IMR-90 (cell line): Measurements from ENCODE around the gene VRK2. TPM values are rescaled to one million over a fixed set of nuclear protein-coding genes. Genes with fewer than 3 reads are reported as not detected.

Source experiments
- ATAC-seq: fragments of 200-7000 bp; cut with Tn5 transposase; 2 replicates; pipeline ENCODE4 v1.9.1; 2020; ENCODE audit warnings: low read depth, mild to moderate bottlenecking, moderate library complexity
- BruUV-seq: library from RNA; stranded (reverse); fragments of 400-500 nt; replicated peaks from 2 replicates; lab custom pipeline; 2021; lab: Mats Ljungman, UMichigan
- CTCF ChIA-PET: fragments of 300-600 bp; formaldehyde crosslinking; extraction: SDS; loops from one replicate; lab custom pipeline; 2021; ENCODE audit warnings: antibody characterized with exemption; lab: Yijun Ruan, JAX
- POLR2A ChIA-PET: fragments of 300-600 bp; sonication (Branson Sonifier 250); formaldehyde crosslinking; loops from one replicate; lab custom pipeline; 2022; ENCODE audit warnings: antibody characterized with exemption; ENCODE audit not compliant: unreplicated experiment; lab: Charles Lee
- DNase-seq: peaks from one replicate; pipeline ENCODE4 v3.0.0; 2013
- H2AFZ ChIP-seq: replicated peaks from 2 replicates; pipeline ENCODE3; 2013; ENCODE audit warnings: low read length, mild to moderate bottlenecking; ENCODE audit not compliant: poor library complexity
- H2AK5ac ChIP-seq: 2 replicates; pipeline ENCODE4 v1.6.1; 2013; ENCODE audit warnings: low read depth, low read length, inconsistent platforms
- H2AK9ac ChIP-seq: replicated peaks from 2 replicates; pipeline ENCODE3; 2013; ENCODE audit warnings: mild to moderate bottlenecking, low read depth, low read length, moderate library complexity; ENCODE audit not compliant: poor library complexity
- H2BK120ac ChIP-seq: 2 replicates; pipeline ENCODE4 v1.6.1; 2013; ENCODE audit warnings: low read depth, low read length, inconsistent platforms
- H2BK15ac ChIP-seq: 3 replicates; pipeline ENCODE4 v1.6.1; 2013; ENCODE audit warnings: low read depth, low read length, inconsistent platforms
- H2BK20ac ChIP-seq: 2 replicates; pipeline ENCODE4 v1.6.1; 2013; ENCODE audit warnings: low read depth, mild to moderate bottlenecking, inconsistent platforms, low read length, moderate library complexity
- H2BK5ac ChIP-seq: 2 replicates; pipeline ENCODE4 v1.6.1; 2013; ENCODE audit warnings: mild to moderate bottlenecking, low read depth, low read length, inconsistent platforms; ENCODE audit not compliant: poor library complexity, severe bottlenecking
- H3K14ac ChIP-seq: replicated peaks from 2 replicates; pipeline ENCODE4 v1.6.1; 2013; ENCODE audit warnings: low read depth, low read length, inconsistent platforms
- H3K18ac ChIP-seq: 2 replicates; pipeline ENCODE4 v1.6.1; 2013; ENCODE audit warnings: low read depth, low read length, control low read depth
- H3K23ac ChIP-seq: 2 replicates; pipeline ENCODE4 v1.6.1; 2013; ENCODE audit warnings: low read depth, low read length, inconsistent platforms
- H3K27ac ChIP-seq: 2 replicates; pipeline ENCODE4 v1.5.1; 2013; ENCODE audit warnings: mild to moderate bottlenecking, control low read depth, low read length; ENCODE audit not compliant: insufficient read depth
- H3K27me3 ChIP-seq: 2 replicates; pipeline ENCODE4 v1.6.1; 2013; ENCODE audit warnings: low read length; ENCODE audit not compliant: control insufficient read depth, insufficient read depth
- H3K36me3 ChIP-seq: 2 replicates; pipeline ENCODE4 v1.6.1; 2013; ENCODE audit warnings: low read length, mixed read lengths; ENCODE audit not compliant: control insufficient read depth, insufficient read depth
- H3K4ac ChIP-seq: 2 replicates; pipeline ENCODE4 v1.6.1; 2013; ENCODE audit warnings: low read depth, low read length, inconsistent platforms
- H3K4me1 ChIP-seq: 2 replicates; pipeline ENCODE4 v1.6.1; 2013; ENCODE audit warnings: low read length, mixed read lengths; ENCODE audit not compliant: control insufficient read depth, insufficient read depth
- H3K4me2 ChIP-seq: 2 replicates; pipeline ENCODE4 v1.6.1; 2013; ENCODE audit warnings: low read depth, mild to moderate bottlenecking, control low read depth, low read length, moderate library complexity
- H3K4me3 ChIP-seq: 2 replicates; pipeline ENCODE4 v1.5.1; 2013; ENCODE audit warnings: low read depth, mild to moderate bottlenecking, control low read depth, low read length, moderate library complexity; ENCODE audit not compliant: insufficient read depth
- H3K56ac ChIP-seq: 2 replicates; pipeline ENCODE4 v1.6.1; 2013; ENCODE audit warnings: low read length, inconsistent platforms; ENCODE audit not compliant: insufficient read depth; ENCODE audit errors: extremely low read depth
- H3K79me1 ChIP-seq, 2 experiments: 2 replicates each; pipeline ENCODE4 v1.6.1; 2013; ENCODE audit warnings: low read length in 2 of 2, inconsistent platforms in 1 of 2, low read depth in 1 of 2
- H3K9ac ChIP-seq: 2 replicates; pipeline ENCODE4 v1.6.1; 2013; ENCODE audit warnings: low read depth, low read length, control low read depth
- H3K9me1 ChIP-seq: 2 replicates; pipeline ENCODE4 v1.6.1; 2013; ENCODE audit warnings: low read length, inconsistent platforms; ENCODE audit not compliant: insufficient read depth
- H3K9me3 ChIP-seq: 2 replicates; pipeline ENCODE4 v1.6.1; 2013; ENCODE audit warnings: low read length; ENCODE audit not compliant: control insufficient read depth, insufficient read depth
- H4K20me1 ChIP-seq: 2 replicates; pipeline ENCODE4 v1.6.1; 2013; ENCODE audit warnings: low read length, inconsistent platforms; ENCODE audit not compliant: insufficient read depth
- H4K5ac ChIP-seq: 2 replicates; pipeline ENCODE4 v1.6.1; 2013; ENCODE audit warnings: mild to moderate bottlenecking, low read depth, low read length, control low read depth
- H4K8ac ChIP-seq, 2 experiments: 2 replicates each; pipeline ENCODE4 v1.6.1; 2013; ENCODE audit warnings: low read depth in 2 of 2, low read length in 2 of 2, control low read depth in 1 of 2, inconsistent platforms in 1 of 2
- H4K91ac ChIP-seq: 2 replicates; pipeline ENCODE4 v1.6.1; 2013; ENCODE audit warnings: low read depth, low read length, inconsistent platforms; ENCODE audit not compliant: insufficient read depth
- BHLHE40 ChIP-seq: fragments of 150-350 bp; IDR thresholded peaks from 2 replicates; pipeline ENCODE4 v1.6.1; 2016; ENCODE audit warnings: mild to moderate bottlenecking, low read depth, low read length
- CEBPB ChIP-seq: IDR thresholded peaks from 2 replicates; pipeline ENCODE4 v1.6.1; 2012; ENCODE audit warnings: low read depth, low read length, improper control_type of control experiment
- CHD1 ChIP-seq: IDR thresholded peaks from 2 replicates; pipeline ENCODE4 v1.6.1; 2012; ENCODE audit warnings: low read depth, low read length, improper control_type of control experiment
- FOS ChIP-seq: fragments of 150-350 bp; IDR thresholded peaks from 2 replicates; pipeline ENCODE4 v1.6.1; 2016; ENCODE audit warnings: low read depth, low read length
- MAZ ChIP-seq: IDR thresholded peaks from 2 replicates; pipeline ENCODE4 v1.6.1; 2012; ENCODE audit warnings: low read depth, mild to moderate bottlenecking, low read length, improper control_type of control experiment, moderate library complexity, borderline replicate concordance
- MXI1 ChIP-seq: IDR thresholded peaks from 2 replicates; pipeline ENCODE4 v1.6.1; 2012; ENCODE audit warnings: low read depth, mild to moderate bottlenecking, low read length, moderate library complexity, borderline replicate concordance
- NFE2L2 ChIP-seq: fragments of 150-350 bp; IDR thresholded peaks from 2 replicates; pipeline ENCODE4 v1.6.1; 2016; ENCODE audit warnings: low read depth, mild to moderate bottlenecking, low read length
- RAD21 ChIP-seq: IDR thresholded peaks from 2 replicates; pipeline ENCODE4 v1.6.1; 2012; ENCODE audit warnings: low read length, improper control_type of control experiment
- RCOR1 ChIP-seq: IDR thresholded peaks from 2 replicates; pipeline ENCODE4 v1.6.1; 2012; ENCODE audit warnings: mild to moderate bottlenecking, low read length, improper control_type of control experiment; ENCODE audit not compliant: insufficient replicate concordance
- RFX5 ChIP-seq: IDR thresholded peaks from 2 replicates; pipeline ENCODE4 v1.8.0; 2012; ENCODE audit warnings: low read depth, mild to moderate bottlenecking, low read length, moderate library complexity
- SMC3 ChIP-seq: fragments of 150-350 bp; IDR thresholded peaks from 2 replicates; pipeline ENCODE4 v1.6.1; 2016; ENCODE audit warnings: low read depth, mild to moderate bottlenecking, antibody characterized with exemption, low read length, moderate library complexity
- WGBS, 2 experiments: methylation state at CpG; one replicate each; pipeline versions ENCODE4 v1.1.5 to v1.1.7; 2013; ENCODE audit warnings: missing lambda C conversion rate in 2 of 2; ENCODE audit not compliant: insufficient read length in 1 of 2; ENCODE audit errors: extremely low coverage in 2 of 2; 5-methylcytosine and 5-hydroxymethylcytosine counted together
- dilution Hi-C: fragments of 300-500 bp; cut with HindIII; formaldehyde crosslinking; loops from one replicate; pipeline ENCODE4 v1.14.3; 2018; ENCODE audit warnings: low sequenced_read_pairs; ENCODE audit not compliant: unreplicated experiment
- in situ Hi-C: fragments of 300-500 bp; cut with MboI; formaldehyde crosslinking; loops from 3 replicates; pipeline ENCODE4 v1.14.3; 2019; ENCODE audit warnings: low sequenced_read_pairs, inconsistent platforms, mixed read lengths
- intact Hi-C: fragments of 100-400 bp; cut with micrococcal nuclease; formaldehyde crosslinking; loops from 2 replicates; pipeline ENCODE4 v1.10.0; 2022
- polyA plus RNA-seq, 3 experiments: library from polyadenylated mRNA; depleted of rRNA; stranded (reverse); fragments of >200 nt; gene quantifications; 2 replicates each; pipeline ENCODE4 v1.2.3, GENCODE V29; 2012; ENCODE audit warnings: low replicate concordance in 1 of 3
- total RNA-seq: library from RNA; depleted of rRNA; stranded (reverse); fragments of >200 nt; gene quantifications from 2 replicates; pipeline ENCODE4 v1.2.3, GENCODE V29; 2012
- TF ChIP-seq, protein P1 (sequence below): fragments of 150-350 bp; IDR thresholded peaks from 2 replicates; pipeline ENCODE4 v1.6.1; 2016; ENCODE audit warnings: low read depth, mild to moderate bottlenecking, low read length, moderate library complexity, borderline replicate concordance
- TF ChIP-seq, protein P2 (sequence below): conservative IDR thresholded peaks from 2 replicates; pipeline ENCODE4 v1.5.1; 2012; ENCODE audit warnings: mild to moderate bottlenecking, low read depth, low read length, improper control_type of control experiment

VRK2 gene
- total and polyA plus RNA-seq, 2 of the 4 experiments (the other 2 are of a cell fraction) = 12.2 to 22.8 TPM

DNA sequence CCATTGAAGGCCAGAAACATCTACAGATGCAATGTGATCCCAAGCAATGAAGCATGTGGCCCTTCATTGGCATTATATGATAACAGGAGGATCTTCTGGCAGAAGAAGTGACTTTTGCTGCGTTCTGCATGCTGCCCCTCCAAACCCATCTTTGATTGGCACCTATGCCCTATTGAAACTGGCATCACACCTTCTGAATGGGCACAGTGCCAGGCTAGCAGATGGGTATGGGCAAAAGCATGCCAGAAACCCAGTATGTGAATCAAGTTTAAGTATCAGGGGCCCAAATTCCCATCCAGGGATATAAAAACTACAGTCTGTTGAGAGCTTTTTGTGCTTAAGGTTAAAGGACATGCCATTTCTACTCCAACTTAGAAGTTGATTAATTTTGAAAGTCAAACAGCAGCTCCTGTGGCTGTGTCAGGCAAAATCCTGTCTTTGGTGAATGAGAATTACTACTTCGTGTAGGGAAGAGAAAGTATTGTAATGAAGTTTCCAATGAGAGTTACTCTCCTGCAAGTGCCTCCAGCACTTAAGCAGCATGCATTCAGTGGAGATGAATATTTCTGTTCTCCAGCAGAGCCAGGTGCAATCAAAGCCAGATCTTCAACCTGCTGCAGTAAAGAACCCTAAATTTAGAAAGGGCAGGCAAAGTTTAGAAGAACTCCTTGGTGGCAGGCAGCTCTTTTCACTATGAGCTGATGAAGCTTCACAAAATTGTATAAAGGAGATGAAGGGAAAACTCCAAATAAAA is 8.6 kb downstream of the VRK2 start (continued):
- TF ChIP-seq RFX5 = no peak

DNA sequence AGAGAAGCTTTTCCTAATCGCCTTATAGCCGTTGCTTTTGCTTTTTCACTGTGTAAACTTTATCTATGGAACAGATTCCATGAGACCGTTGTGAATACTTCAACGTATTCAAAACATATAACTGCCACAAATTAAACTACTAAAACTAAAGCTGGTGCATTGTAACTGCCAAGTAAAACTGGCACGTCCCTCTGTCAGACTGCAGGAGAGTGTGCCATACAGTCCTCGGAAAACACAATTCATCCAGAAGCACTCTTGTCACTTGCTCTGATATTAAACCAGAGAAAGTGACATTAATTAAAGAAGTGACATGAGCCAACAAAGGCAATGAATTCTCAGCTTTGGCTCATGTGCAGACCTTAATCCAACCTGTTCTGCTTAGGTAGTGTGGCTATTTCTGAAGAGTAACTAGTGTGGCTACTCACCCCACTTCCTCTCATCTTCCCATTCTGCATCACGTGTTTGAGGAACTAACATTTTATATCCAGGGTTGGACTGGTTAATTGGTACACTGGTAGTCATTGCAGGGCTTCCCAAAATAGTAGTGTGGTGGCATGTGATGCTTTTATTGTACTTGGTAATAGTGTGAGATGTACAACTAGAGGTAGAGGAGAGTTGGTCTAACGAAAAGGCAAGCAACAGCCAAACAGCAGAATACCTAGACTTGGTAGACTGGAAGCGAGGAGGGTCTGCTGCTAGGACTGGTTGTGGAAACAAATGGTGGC is 9.7 kb downstream of the VRK2 start:
- no peak overlapping the region for H3K14ac ChIP-seq
- in situ Hi-C loops = no loop called here
- H4K20me1 ChIP-seq = no peaks in the 10 kb centered on the region
- H3K9ac ChIP-seq = no peak overlapping the region
- H3K4ac ChIP-seq = no peak overlapping the region
- no peak overlapping the region for H2BK5ac ChIP-seq
- H2BK15ac ChIP-seq = no peak overlapping the region
- H3K4me1 ChIP-seq = no peaks in the 10 kb centered on the region
- H2AK9ac ChIP-seq = no peak overlapping the region
- 86% methylated on average over 2 of the region's 9 CpGs; no CpG with 5 or more reads in 1 of the 2 experiments for WGBS, 2 experiments
- peaks cover 2% of the 10 kb centered on the region; the same call in 1 of the 2 replicates for H3K36me3 ChIP-seq
- no peak for DNase-seq
- H3K79me1 ChIP-seq = peaks cover 6 to 13% of the 10 kb centered on the region in 2 experiments; a peak in 3 of 4 replicates
- no peak overlapping the region for H3K27ac ChIP-seq
- H2AFZ ChIP-seq = no peak overlapping the region
- H2AK5ac ChIP-seq = no peak overlapping the region
- no peaks in the 10 kb centered on the region for H3K9me3 ChIP-seq
- H3K18ac ChIP-seq = no peak overlapping the region
- H2BK120ac ChIP-seq = no peak overlapping the region
- no peak overlapping the region for H3K4me2 ChIP-seq
- no peak overlapping the region for H3K4me3 ChIP-seq
- dilution Hi-C loops = no loop called here
- BruUV-seq = no TSS peak
- ChIA-PET CTCF (no interaction called here), POLR2A (no interaction called here)
- no peak overlapping the region for H2BK20ac ChIP-seq
- no peak overlapping the region for H4K5ac ChIP-seq
- no peak overlapping the region for H3K56ac ChIP-seq
- H3K27me3 ChIP-seq = no peaks in the 10 kb centered on the region
- H3K23ac ChIP-seq = no peak overlapping the region
- peaks cover 11% of the 10 kb centered on the region for H3K9me1 ChIP-seq
- H4K8ac ChIP-seq = no peak overlapping the region
- ATAC-seq = no peak
- no peak overlapping the region for H4K91ac ChIP-seq
- intact Hi-C loops = no loop called here
- TF ChIP-seq MXI1 = no peak
- TF ChIP-seq, protein P1, sequence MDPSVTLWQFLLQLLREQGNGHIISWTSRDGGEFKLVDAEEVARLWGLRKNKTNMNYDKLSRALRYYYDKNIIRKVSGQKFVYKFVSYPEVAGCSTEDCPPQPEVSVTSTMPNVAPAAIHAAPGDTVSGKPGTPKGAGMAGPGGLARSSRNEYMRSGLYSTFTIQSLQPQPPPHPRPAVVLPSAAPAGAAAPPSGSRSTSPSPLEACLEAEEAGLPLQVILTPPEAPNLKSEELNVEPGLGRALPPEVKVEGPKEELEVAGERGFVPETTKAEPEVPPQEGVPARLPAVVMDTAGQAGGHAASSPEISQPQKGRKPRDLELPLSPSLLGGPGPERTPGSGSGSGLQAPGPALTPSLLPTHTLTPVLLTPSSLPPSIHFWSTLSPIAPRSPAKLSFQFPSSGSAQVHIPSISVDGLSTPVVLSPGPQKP = no peak
- TF ChIP-seq RAD21 = no peak
- TF ChIP-seq, protein P2, sequence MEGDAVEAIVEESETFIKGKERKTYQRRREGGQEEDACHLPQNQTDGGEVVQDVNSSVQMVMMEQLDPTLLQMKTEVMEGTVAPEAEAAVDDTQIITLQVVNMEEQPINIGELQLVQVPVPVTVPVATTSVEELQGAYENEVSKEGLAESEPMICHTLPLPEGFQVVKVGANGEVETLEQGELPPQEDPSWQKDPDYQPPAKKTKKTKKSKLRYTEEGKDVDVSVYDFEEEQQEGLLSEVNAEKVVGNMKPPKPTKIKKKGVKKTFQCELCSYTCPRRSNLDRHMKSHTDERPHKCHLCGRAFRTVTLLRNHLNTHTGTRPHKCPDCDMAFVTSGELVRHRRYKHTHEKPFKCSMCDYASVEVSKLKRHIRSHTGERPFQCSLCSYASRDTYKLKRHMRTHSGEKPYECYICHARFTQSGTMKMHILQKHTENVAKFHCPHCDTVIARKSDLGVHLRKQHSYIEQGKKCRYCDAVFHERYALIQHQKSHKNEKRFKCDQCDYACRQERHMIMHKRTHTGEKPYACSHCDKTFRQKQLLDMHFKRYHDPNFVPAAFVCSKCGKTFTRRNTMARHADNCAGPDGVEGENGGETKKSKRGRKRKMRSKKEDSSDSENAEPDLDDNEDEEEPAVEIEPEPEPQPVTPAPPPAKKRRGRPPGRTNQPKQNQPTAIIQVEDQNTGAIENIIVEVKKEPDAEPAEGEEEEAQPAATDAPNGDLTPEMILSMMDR = no peak
- TF ChIP-seq FOS = no peak
- no peak for TF ChIP-seq BHLHE40
- no peak for TF ChIP-seq CEBPB
- no peak for TF ChIP-seq NFE2L2
- TF ChIP-seq SMC3 = no peak
- no peak for TF ChIP-seq MAZ
- no peak for TF ChIP-seq RCOR1
- TF ChIP-seq CHD1 = no peak
